H1 (cell line): ENCODE measurements around the gene ROBO2. TPM values are rescaled to one million over a fixed set of nuclear protein-coding genes. Genes with fewer than 3 reads are reported as not detected.

Experiments used
- CTCF ChIA-PET: fragments of 300-600 bp; sonication (Branson Sonifier 250); formaldehyde crosslinking; loops from one replicate; lab custom pipeline; 2021; ENCODE audit not compliant: partially characterized antibody; lab: Charles Lee
- POLR2A ChIA-PET: fragments of 300-600 bp; sonication (Branson Sonifier 250); formaldehyde crosslinking; loops from one replicate; lab custom pipeline; 2021; ENCODE audit warnings: inconsistent platforms; ENCODE audit not compliant: partially characterized antibody; lab: Charles Lee
- DNase-seq, 2 experiments: peaks; one replicate each; pipeline versions ENCODE4 v3.0.0 to v3.0.0-alpha.2; 2010 to 2022; ENCODE audit warnings: low spot score in 2 of 2, low read depth in 1 of 2, mixed read lengths in 1 of 2
- FAIRE-seq: peaks from 2 replicates; lab custom pipeline; 2011; peaks lifted over from hg19 to GRCh38; lab: Jason Lieb, UNC
- H2AFZ ChIP-seq: 2 replicates; pipeline ENCODE4 v1.8.1; 2012; ENCODE audit warnings: low read length, inconsistent platforms
- H2AK5ac ChIP-seq: 2 replicates; pipeline ENCODE4 v1.6.1; 2013; ENCODE audit warnings: low read depth, low read length
- H2BK120ac ChIP-seq: replicated peaks from 2 replicates; pipeline ENCODE3; 2013; ENCODE audit warnings: low read depth, low read length, inconsistent platforms
- H2BK12ac ChIP-seq: 2 replicates; pipeline ENCODE4 v1.6.1; 2013; ENCODE audit warnings: low read depth, low read length
- H2BK15ac ChIP-seq: 2 replicates; pipeline ENCODE4 v1.6.1; 2013; ENCODE audit warnings: low read length
- H2BK20ac ChIP-seq: 2 replicates; pipeline ENCODE4 v1.6.1; 2013; ENCODE audit warnings: low read length
- H2BK5ac ChIP-seq: 2 replicates; pipeline ENCODE4 v1.6.1; 2013; ENCODE audit warnings: low read depth, low read length
- H3K14ac ChIP-seq: 2 replicates; pipeline ENCODE4 v1.6.1; 2013; ENCODE audit warnings: inconsistent platforms; ENCODE audit not compliant: insufficient read length
- H3K18ac ChIP-seq: 2 replicates; pipeline ENCODE4 v1.6.1; 2013; ENCODE audit warnings: low read length; ENCODE audit errors: extremely low read depth
- H3K23ac ChIP-seq: 2 replicates; pipeline ENCODE4 v1.6.1; 2013; ENCODE audit warnings: inconsistent platforms; ENCODE audit not compliant: insufficient read length
- H3K23me2 ChIP-seq: 2 replicates; pipeline ENCODE4 v1.6.1; 2013; ENCODE audit warnings: low read depth, low read length
- H3K27ac ChIP-seq: 2 replicates; pipeline ENCODE4 v1.6.1; 2011; ENCODE audit warnings: low read depth, low read length, inconsistent platforms
- H3K27me3 ChIP-seq, 4 experiments: replicated peaks in 1 of 4; 1 replicate in 1 of 4; 2 replicates in 3 of 4; pipeline versions ENCODE4 v1.6.1 to v1.8.1; 2011 to 2013; ENCODE audit warnings: low read length in 3 of 4, mild to moderate bottlenecking in 3 of 4, inconsistent platforms in 2 of 4, mixed read lengths in 2 of 4, moderate library complexity in 1 of 4; ENCODE audit not compliant: control insufficient read depth in 3 of 4, insufficient read depth in 3 of 4; ENCODE audit errors: extremely low read depth in 1 of 4
- H3K36me3 ChIP-seq, 4 experiments: 2 replicates each; pipeline versions ENCODE4 v1.6.1 to v1.8.1; 2011 to 2013; ENCODE audit warnings: mild to moderate bottlenecking in 4 of 4, low read length in 3 of 4, moderate library complexity in 2 of 4, control low read depth in 1 of 4, inconsistent platforms in 1 of 4; ENCODE audit not compliant: insufficient read depth in 4 of 4, control insufficient read depth in 2 of 4
- H3K4ac ChIP-seq: replicated peaks from 2 replicates; pipeline ENCODE3; 2013; ENCODE audit warnings: low read length, low read depth, mixed read lengths, inconsistent platforms; ENCODE audit not compliant: insufficient read length
- H3K4me1 ChIP-seq, 4 experiments: replicated peaks in 1 of 4; 1 replicate in 1 of 4; 2 replicates in 3 of 4; pipeline versions ENCODE4 v1.6.1 to v1.8.1; 2011 to 2013; ENCODE audit warnings: low read length in 3 of 4, inconsistent platforms in 2 of 4, mixed read lengths in 1 of 4; ENCODE audit not compliant: insufficient read depth in 4 of 4, control insufficient read depth in 3 of 4
- H3K4me2 ChIP-seq, 2 experiments: 2 replicates each; pipeline versions ENCODE4 v1.6.1 to v1.8.1; 2011 to 2013; ENCODE audit warnings: low read depth in 2 of 2, low read length in 2 of 2, control low read depth in 1 of 2, inconsistent platforms in 1 of 2, mild to moderate bottlenecking in 1 of 2; ENCODE audit not compliant: insufficient read depth in 1 of 2
- H3K4me3 ChIP-seq, 4 experiments: fragments of 200-600, 300-600 bp in 1 of 4; sonication (generic), shearing (Covaris generic), sonication (Bioruptor Twin) in 1 of 4; 2 replicates each; pipeline versions ENCODE4 v1.5.1 to v1.8.1; 2011 to 2016; ENCODE audit warnings: low read length in 4 of 4, low read depth in 3 of 4, control low read depth in 2 of 4, inconsistent platforms in 2 of 4, mild to moderate bottlenecking in 2 of 4, mixed read lengths in 1 of 4, moderate library complexity in 1 of 4; ENCODE audit not compliant: insufficient read depth in 2 of 4; ENCODE audit errors: extremely low read depth in 1 of 4
- H3K56ac ChIP-seq: replicated peaks from 2 replicates; pipeline ENCODE3; 2013; ENCODE audit warnings: low read depth, mild to moderate bottlenecking, mixed read lengths, low read length, inconsistent platforms; ENCODE audit not compliant: insufficient read length
- H3K79me1 ChIP-seq: 2 replicates; pipeline ENCODE4 v1.6.1; 2013; ENCODE audit warnings: low read depth, low read length, control low read depth
- H3K79me2 ChIP-seq, 2 experiments: 2 replicates each; pipeline versions ENCODE4 v1.6.1 to v1.8.1; 2012 to 2013; ENCODE audit warnings: low read length in 2 of 2, mild to moderate bottlenecking in 2 of 2, inconsistent platforms in 1 of 2; ENCODE audit not compliant: insufficient read depth in 2 of 2, control insufficient read depth in 1 of 2
- H3K9ac ChIP-seq, 4 experiments: replicated peaks in 1 of 4; 1 replicate in 1 of 4; 2 replicates in 3 of 4; pipeline versions ENCODE4 v1.6.1 to v1.8.1; 2011 to 2013; ENCODE audit warnings: low read depth in 3 of 4, low read length in 3 of 4, control low read depth in 2 of 4, mild to moderate bottlenecking in 2 of 4, moderate library complexity in 2 of 4, inconsistent platforms in 1 of 4; ENCODE audit errors: extremely low read depth in 1 of 4
- H3K9me3 ChIP-seq, 2 experiments: 2 replicates each; pipeline versions ENCODE4 v1.6.1 to v1.8.1; 2012 to 2013; ENCODE audit warnings: mild to moderate bottlenecking in 2 of 2, moderate library complexity in 2 of 2, control low read depth in 1 of 2, inconsistent platforms in 1 of 2, low read depth in 1 of 2, low read length in 1 of 2, mixed read lengths in 1 of 2; ENCODE audit not compliant: insufficient read depth in 2 of 2
- H4K20me1 ChIP-seq, 2 experiments: replicated peaks in 1 of 2; 2 replicates each; pipeline versions ENCODE3 to v1.8.1; 2011 to 2013; ENCODE audit warnings: inconsistent platforms in 2 of 2, low read length in 2 of 2, mild to moderate bottlenecking in 1 of 2; ENCODE audit not compliant: insufficient read depth in 2 of 2, control insufficient read depth in 1 of 2
- H4K5ac ChIP-seq: 2 replicates; pipeline ENCODE4 v1.6.1; 2013; ENCODE audit warnings: low read length, low read depth, mixed read lengths, inconsistent platforms; ENCODE audit not compliant: insufficient read length
- H4K8ac ChIP-seq: 2 replicates; pipeline ENCODE4 v1.8.0; 2013; ENCODE audit warnings: mild to moderate bottlenecking, moderate library complexity, low read length, inconsistent platforms; ENCODE audit not compliant: insufficient read depth; ENCODE audit errors: extremely low read depth
- H4K91ac ChIP-seq: replicated peaks from 2 replicates; pipeline ENCODE3; 2013; ENCODE audit warnings: low read length, mixed read lengths, inconsistent platforms; ENCODE audit not compliant: insufficient read length
- EP300 ChIP-seq, 2 experiments: IDR thresholded peaks; 1 replicate in 1 of 2; 2 replicates in 1 of 2; pipeline ENCODE4 v1.6.1; 2011 to 2012; ENCODE audit warnings: low read depth in 2 of 2, low read length in 2 of 2, mild to moderate bottlenecking in 2 of 2, borderline replicate concordance in 1 of 2, inconsistent platforms in 1 of 2, moderate library complexity in 1 of 2
- KDM1A ChIP-seq: fragments of 200-600, 300-600 bp; sonication (generic); IDR thresholded peaks from 2 replicates; pipeline ENCODE4 v1.7.1; 2016; ENCODE audit warnings: mild to moderate bottlenecking, low read length, borderline replicate concordance
- KDM4A ChIP-seq: IDR thresholded peaks from one replicate; pipeline ENCODE4 v1.7.1; 2012; ENCODE audit warnings: low read depth, mild to moderate bottlenecking, moderate library complexity, low read length, inconsistent platforms; ENCODE audit not compliant: severe bottlenecking
- KDM5A ChIP-seq: fragments of 200-600 bp; IDR thresholded peaks from 2 replicates; pipeline ENCODE4 v1.7.1; 2012; ENCODE audit warnings: mild to moderate bottlenecking, low read length, inconsistent platforms, mixed read lengths
- POLR2AphosphoS5 ChIP-seq: IDR thresholded peaks from 2 replicates; pipeline ENCODE4 v1.6.1; 2011; ENCODE audit warnings: low read depth, low read length
- POU5F1 ChIP-seq: IDR thresholded peaks from 2 replicates; pipeline ENCODE4 v1.6.1; 2011; ENCODE audit warnings: low read depth, mild to moderate bottlenecking, low read length, moderate library complexity
- RAD21 ChIP-seq, 2 experiments: IDR thresholded peaks in 1 of 2; conservative IDR thresholded peaks in 1 of 2; 2 replicates each; pipeline ENCODE4 v1.6.1; 2011; ENCODE audit warnings: low read depth in 2 of 2, low read length in 2 of 2, improper control_type of control experiment in 1 of 2, inconsistent platforms in 1 of 2, mild to moderate bottlenecking in 1 of 2, moderate library complexity in 1 of 2
- RXRA ChIP-seq: IDR thresholded peaks from 2 replicates; pipeline ENCODE4 v1.6.1; 2011; ENCODE audit warnings: low read depth, mild to moderate bottlenecking, low read length, moderate library complexity; ENCODE audit not compliant: insufficient read depth
- SIN3A ChIP-seq, 2 experiments: IDR thresholded peaks in 1 of 2; conservative IDR thresholded peaks in 1 of 2; 2 replicates each; pipeline ENCODE4 v1.6.1; 2011 to 2012; ENCODE audit warnings: low read length in 2 of 2, improper control_type of control experiment in 1 of 2, low read depth in 1 of 2, mild to moderate bottlenecking in 1 of 2
- SP1 ChIP-seq: IDR thresholded peaks from 2 replicates; pipeline ENCODE4 v1.6.1; 2011; ENCODE audit warnings: low read depth, low read length
- SRF ChIP-seq: IDR thresholded peaks from 2 replicates; pipeline ENCODE4 v1.6.1; 2011; ENCODE audit warnings: mild to moderate bottlenecking, low read depth, low read length, moderate library complexity
- WGBS, 2 experiments: shearing (Covaris generic) in 1 of 2; methylation state at CpG; one replicate each; pipeline versions ENCODE4 v1.1.6 to v1.1.7; 2013 to 2015; ENCODE audit warnings: low lambda C conversion rate in 2 of 2, mixed read lengths in 2 of 2, inconsistent platforms in 1 of 2, low coverage in 1 of 2, missing lambda C conversion rate in 1 of 2; ENCODE audit not compliant: insufficient replicate concordance in 2 of 2, insufficient coverage in 1 of 2, insufficient read length in 1 of 2; ENCODE audit errors: extremely low coverage in 1 of 2, missing lambda C conversion rate in 1 of 2; 5-methylcytosine and 5-hydroxymethylcytosine counted together
- polyA plus RNA-seq, 7 experiments: library from polyadenylated mRNA; depleted of rRNA in 3 of 7; stranded (reverse) in 5 of 7; unstranded in 2 of 7; fragments of >200 nt in 5 of 7; fragments of 200-250 nt in 2 of 7; gene quantifications; 1 replicate in 5 of 7; 2 replicates in 1 of 7; 4 replicates in 1 of 7; pipeline versions ENCODE4 v1.2.1 to v1.2.3, GENCODE V29; 2011 to 2013; ENCODE audit warnings: missing spikeins in 2 of 7, mixed read lengths in 2 of 7
- total RNA-seq: library from RNA; stranded (reverse); fragmentation: NEBNext Ultra II Directional; extraction: Animal tissue kit (Norgen Biotek cat#: 25700); gene quantifications from 2 replicates; pipeline ENCODE4 v1.2.1, GENCODE V29; 2021
- TF ChIP-seq, protein P1 (sequence below): IDR thresholded peaks from 2 replicates; pipeline ENCODE4 v1.6.1; 2011; ENCODE audit warnings: low read depth, mild to moderate bottlenecking, low read length; ENCODE audit not compliant: insufficient read depth
- TF ChIP-seq, protein P2 (sequence below): IDR thresholded peaks from 2 replicates; pipeline ENCODE4 v1.6.1; 2012; ENCODE audit warnings: inconsistent platforms

Gene ROBO2
- total and polyA plus RNA-seq, 2 of the 8 experiments (the other 6 are each of a cell fraction or from before 2014, with no cell fraction given), result 1.5 to 2.9 TPM

DNA sequence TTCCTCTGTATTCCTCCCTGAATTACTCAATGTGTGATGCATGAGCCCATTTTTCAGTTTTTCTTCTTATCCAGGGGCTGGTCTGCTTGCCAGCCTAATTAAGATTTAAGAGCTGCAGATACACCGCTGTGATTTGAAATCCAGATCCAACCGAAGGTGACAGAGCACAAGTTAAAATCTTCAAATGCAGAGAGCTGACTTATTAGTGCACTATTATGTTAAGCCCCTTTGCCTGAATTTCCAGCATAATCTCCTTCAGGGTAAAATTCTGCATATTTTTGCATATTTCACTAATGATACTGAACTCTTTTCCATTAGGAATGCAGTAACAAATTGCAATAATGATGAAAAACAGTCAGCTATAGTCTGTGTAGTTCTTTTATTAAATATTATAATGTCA is 583.6 kb downstream of the ROBO2 start:
- DNase-seq, result no peak
- Histone ChIP-seq H2BK5ac (no peak overlapping the region), H3K9me3 (no peaks in the 10 kb centered on the region), H3K27ac (no peak overlapping the region), H3K79me2 (no peaks in the 10 kb centered on the region), H3K27me3 (no peaks in the 10 kb centered on the region), H4K91ac (no peak overlapping the region), H3K4me2 (no peak overlapping the region), H3K18ac (no peak overlapping the region), H2BK15ac (no peak overlapping the region), H3K9ac (no peak overlapping the region), H2AK5ac (no peak overlapping the region), H3K14ac (no peak overlapping the region), H3K4me3 (no peak overlapping the region), H2AFZ (no peak overlapping the region), H4K20me1 (no peaks in the 10 kb centered on the region), H2BK20ac (no peak overlapping the region), H3K79me1 (no peaks in the 10 kb centered on the region), H2BK12ac (no peak overlapping the region), H3K4ac (no peak overlapping the region), H3K56ac (no peak overlapping the region), H3K23me2 (no peaks in the 10 kb centered on the region; the same call in 1 of the 2 replicates), H3K23ac (no peak overlapping the region), H3K4me1 (no peaks in the 10 kb centered on the region), H4K8ac (no peak overlapping the region), H4K5ac (no peak overlapping the region), H2BK120ac (no peak overlapping the region), H3K36me3 (no peaks in the 10 kb centered on the region)
- ChIA-PET CTCF (no interaction called here), POLR2A (no interaction called here)
- WGBS, 2 experiments, result 90% methylated on average over 2 of the region's 2 CpGs; no CpG with 5 or more reads in 1 of the 2 experiments
- no peak for FAIRE-seq
- TF ChIP-seq SIN3A (conservative IDR thresholded peaks at IDR 0.05 in 1 of 2, IDR thresholded peaks at IDR 0.05 in 1 of 2; ENCODE audit: low read depth in 1 of 2, low read length in 2 of 2), result no peak
- TF ChIP-seq SP1, result no peak
- TF ChIP-seq RAD21 (IDR thresholded peaks at IDR 0.05 in 1 of 2, conservative IDR thresholded peaks at IDR 0.05 in 1 of 2; ENCODE audit: low read depth in 2 of 2, low read length in 2 of 2), result no peak
- no peak for TF ChIP-seq POU5F1
- no peak for TF ChIP-seq KDM5A
- TF ChIP-seq RXRA, result no peak
- TF ChIP-seq EP300 (IDR thresholded peaks at IDR 0.05; ENCODE audit: borderline replicate concordance in 1 of 2, low read depth in 2 of 2, low read length in 2 of 2), result no peak
- TF ChIP-seq POLR2AphosphoS5, result no peak
- TF ChIP-seq, protein P1, sequence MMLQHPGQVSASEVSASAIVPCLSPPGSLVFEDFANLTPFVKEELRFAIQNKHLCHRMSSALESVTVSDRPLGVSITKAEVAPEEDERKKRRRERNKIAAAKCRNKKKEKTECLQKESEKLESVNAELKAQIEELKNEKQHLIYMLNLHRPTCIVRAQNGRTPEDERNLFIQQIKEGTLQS, result no peak
- TF ChIP-seq KDM4A, result no peak
- TF ChIP-seq, protein P2, sequence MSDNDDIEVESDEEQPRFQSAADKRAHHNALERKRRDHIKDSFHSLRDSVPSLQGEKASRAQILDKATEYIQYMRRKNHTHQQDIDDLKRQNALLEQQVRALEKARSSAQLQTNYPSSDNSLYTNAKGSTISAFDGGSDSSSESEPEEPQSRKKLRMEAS, result no peak
- TF ChIP-seq KDM1A, result no peak
- TF ChIP-seq SRF, result no peak
